H9 (cell line): ENCODE measurements around the gene DAAM2. TPM values are rescaled to one million over a fixed set of nuclear protein-coding genes. Genes with fewer than 3 reads are reported as not detected.

ENCODE experiments used
- DNase-seq: peaks from one replicate; pipeline ENCODE4 v3.0.0-alpha.2; 2017
- H2AFZ ChIP-seq: one replicate; pipeline ENCODE4 v1.6.1; 2013; ENCODE audit warnings: mild to moderate bottlenecking, low read length, control low read depth, moderate library complexity
- H2AK5ac ChIP-seq: 2 replicates; pipeline ENCODE4 v1.6.1; 2013; ENCODE audit warnings: low read length, control low read depth, mixed read lengths; ENCODE audit not compliant: insufficient read length
- H2BK120ac ChIP-seq: one replicate; pipeline ENCODE4 v1.6.1; 2013; ENCODE audit warnings: low read depth, mild to moderate bottlenecking, low read length, control low read depth, inconsistent platforms; ENCODE audit not compliant: poor library complexity, severe bottlenecking
- H2BK12ac ChIP-seq: 2 replicates; pipeline ENCODE4 v1.6.1; 2013; ENCODE audit warnings: low read length, control low read depth, mixed read lengths, low read depth; ENCODE audit not compliant: insufficient read length
- H2BK15ac ChIP-seq: 2 replicates; pipeline ENCODE4 v1.6.1; 2013; ENCODE audit warnings: low read depth, low read length, control low read depth
- H2BK20ac ChIP-seq: one replicate; pipeline ENCODE4 v1.6.1; 2013; ENCODE audit warnings: low read depth, mild to moderate bottlenecking, low read length, control low read depth, inconsistent platforms; ENCODE audit not compliant: poor library complexity, severe bottlenecking
- H2BK5ac ChIP-seq: 2 replicates; pipeline ENCODE4 v1.6.1; 2013; ENCODE audit warnings: low read length, control low read depth, mixed read lengths; ENCODE audit not compliant: insufficient read length
- H3K14ac ChIP-seq: 2 replicates; pipeline ENCODE4 v1.6.1; 2013; ENCODE audit warnings: low read length, control low read depth; ENCODE audit not compliant: insufficient read depth
- H3K18ac ChIP-seq: 2 replicates; pipeline ENCODE4 v1.6.1; 2013; ENCODE audit warnings: low read depth, mild to moderate bottlenecking, mixed read lengths, low read length, control low read depth; ENCODE audit not compliant: insufficient read length
- H3K23ac ChIP-seq: 2 replicates; pipeline ENCODE4 v1.6.1; 2013; ENCODE audit warnings: low read length, control low read depth, mixed read lengths, low read depth; ENCODE audit not compliant: insufficient read length
- H3K23me2 ChIP-seq: 2 replicates; pipeline ENCODE4 v1.6.1; 2013; ENCODE audit warnings: low read depth, mild to moderate bottlenecking, mixed read lengths, low read length, control low read depth; ENCODE audit not compliant: insufficient read length, poor library complexity, severe bottlenecking
- H3K27ac ChIP-seq: 2 replicates; pipeline ENCODE4 v1.5.1; 2013; ENCODE audit warnings: low read length, control low read depth, mixed read lengths, low read depth; ENCODE audit not compliant: insufficient read length
- H3K27me3 ChIP-seq: 2 replicates; pipeline ENCODE4 v1.6.1; 2013; ENCODE audit warnings: low read length, control low read depth, inconsistent platforms; ENCODE audit not compliant: insufficient read depth
- H3K4ac ChIP-seq: 2 replicates; pipeline ENCODE4 v1.6.1; 2013; ENCODE audit warnings: low read depth, mild to moderate bottlenecking, control low read depth, inconsistent platforms, low read length, moderate library complexity
- H3K4me1 ChIP-seq: 2 replicates; pipeline ENCODE4 v1.6.1; 2013; ENCODE audit warnings: low read length, control low read depth, inconsistent platforms; ENCODE audit not compliant: insufficient read depth
- H3K4me2 ChIP-seq: 2 replicates; pipeline ENCODE4 v1.6.1; 2013; ENCODE audit warnings: low read length, control low read depth, mixed read lengths; ENCODE audit not compliant: insufficient read length, insufficient read depth
- H3K56ac ChIP-seq: 2 replicates; pipeline ENCODE4 v1.6.1; 2013; ENCODE audit warnings: low read depth, mild to moderate bottlenecking, mixed read lengths, low read length, control low read depth; ENCODE audit not compliant: insufficient read length
- H3K79me1 ChIP-seq: 2 replicates; pipeline ENCODE4 v1.6.1; 2013; ENCODE audit warnings: low read depth, mild to moderate bottlenecking, moderate library complexity, low read length, control low read depth, inconsistent platforms; ENCODE audit not compliant: insufficient read depth, poor library complexity, severe bottlenecking
- H3K79me2 ChIP-seq: 2 replicates; pipeline ENCODE4 v1.6.1; 2013; ENCODE audit warnings: low read length, control low read depth, inconsistent platforms; ENCODE audit not compliant: insufficient read depth
- H3K9ac ChIP-seq: 2 replicates; pipeline ENCODE4 v1.6.1; 2013; ENCODE audit warnings: low read length, control low read depth, mixed read lengths; ENCODE audit not compliant: insufficient read length; ENCODE audit errors: extremely low read depth
- H3K9me3 ChIP-seq: one replicate; pipeline ENCODE4 v1.6.1; 2013; ENCODE audit warnings: low read depth, low read length, inconsistent platforms; ENCODE audit not compliant: control insufficient read depth
- H3T11ph ChIP-seq: one replicate; pipeline ENCODE4 v1.6.1; 2013; ENCODE audit warnings: mild to moderate bottlenecking, low read length, control low read depth, inconsistent platforms
- H4K20me1 ChIP-seq: one replicate; pipeline ENCODE4 v1.6.1; 2013; ENCODE audit not compliant: control insufficient read depth, insufficient read length, insufficient read depth
- H4K5ac ChIP-seq: 2 replicates; pipeline ENCODE4 v1.6.1; 2013; ENCODE audit warnings: low read depth, mild to moderate bottlenecking, mixed read lengths, low read length, control low read depth; ENCODE audit not compliant: insufficient read length
- H4K8ac ChIP-seq: replicated peaks from 2 replicates; pipeline ENCODE4 v1.6.1; 2013; ENCODE audit warnings: low read length, control low read depth, mixed read lengths, low read depth; ENCODE audit not compliant: insufficient read length
- H4K91ac ChIP-seq: 2 replicates; pipeline ENCODE4 v1.6.1; 2013; ENCODE audit warnings: low read depth, mild to moderate bottlenecking, moderate library complexity, mixed read lengths, low read length, control low read depth; ENCODE audit not compliant: insufficient read length
- H3K27ac Mint-ChIP-seq, 3 experiments: 2 replicates in 2 of 3; 3 replicates in 1 of 3; pipeline ENCODE4 v1.8.0; 2020 to 2021; ENCODE audit warnings: mixed read lengths in 3 of 3, mild to moderate bottlenecking in 1 of 3, moderate library complexity in 1 of 3
- H3K27me3 Mint-ChIP-seq: 2 replicates; pipeline ENCODE4 v1.8.0; 2021; ENCODE audit warnings: low read depth, mild to moderate bottlenecking, moderate library complexity, mixed read lengths
- H3K36me3 Mint-ChIP-seq, 3 experiments: 2 replicates in 2 of 3; 3 replicates in 1 of 3; pipeline ENCODE4 v1.8.0; 2020 to 2021; ENCODE audit warnings: low read depth in 3 of 3, mixed read lengths in 3 of 3; ENCODE audit not compliant: insufficient read depth in 1 of 3
- H3K4me1 Mint-ChIP-seq, 2 experiments: 2 replicates each; pipeline ENCODE4 v1.8.0; 2020; ENCODE audit warnings: mixed read lengths in 2 of 2
- H3K4me3 Mint-ChIP-seq, 2 experiments: 2 replicates in 1 of 2; 3 replicates in 1 of 2; pipeline ENCODE4 v1.8.0; 2020 to 2021; ENCODE audit warnings: mild to moderate bottlenecking in 2 of 2, mixed read lengths in 2 of 2, moderate library complexity in 1 of 2
- H3K9me3 Mint-ChIP-seq, 2 experiments: 2 replicates in 1 of 2; 3 replicates in 1 of 2; pipeline ENCODE4 v1.8.0; 2020; ENCODE audit warnings: mild to moderate bottlenecking in 2 of 2, mixed read lengths in 2 of 2, moderate library complexity in 1 of 2
- WGBS: extraction: QIAGEN DNeasy Blood & Tissue Kit; methylation state at CpG from one replicate; pipeline ENCODE4 v1.1.7; 2013; ENCODE audit warnings: missing lambda C conversion rate, low lambda C conversion rate, mixed read lengths; ENCODE audit not compliant: insufficient read length; ENCODE audit errors: extremely low coverage; 5-methylcytosine and 5-hydroxymethylcytosine counted together
- total RNA-seq: library from RNA; stranded (reverse); gene quantifications from 2 replicates; pipeline ENCODE4 v1.2.1, GENCODE V29; 2021
- TF ChIP-seq, protein P1 (sequence below): fragments of 200-600 bp; sonication (generic); conservative IDR thresholded peaks from 3 replicates; pipeline ENCODE4 v1.8.0; 2021; ENCODE audit warnings: antibody characterized with exemption, mild to moderate bottlenecking

The DAAM2 gene
- total RNA-seq, 1 experiment from 2014 or later = 1.1 TPM

GRCh38 chr6:39912446-39912845 is 120.3 kb downstream of the DAAM2 start:
- Histone ChIP-seq H2BK12ac (no peak overlapping the region), H3K9me3 (no peaks in the 10 kb centered on the region), H3K14ac (no peak overlapping the region), H2AFZ (no peak overlapping the region), H2BK20ac (no peak overlapping the region), H3K18ac (no peak overlapping the region), H3K79me1 (no peaks in the 10 kb centered on the region), H3T11ph (no peak overlapping the region), H3K4me1 (no peaks in the 10 kb centered on the region), H4K8ac (no peak overlapping the region), H2BK15ac (no peak overlapping the region), H3K9ac (no peak overlapping the region), H3K23ac (no peak overlapping the region), H3K27ac (no peak overlapping the region), H3K79me2 (no peaks in the 10 kb centered on the region; the same call in 1 of the 2 replicates), H2BK5ac (no peak overlapping the region), H3K23me2 (no peaks in the 10 kb centered on the region), H3K56ac (no peak overlapping the region), H4K91ac (no peak overlapping the region), H4K20me1 (no peaks in the 10 kb centered on the region), H2AK5ac (no peak overlapping the region), H3K4me2 (no peak overlapping the region), H4K5ac (no peak overlapping the region), H3K4ac (no peak overlapping the region), H3K27me3 (no peaks in the 10 kb centered on the region; the same call in 1 of the 2 replicates), H2BK120ac (no peak overlapping the region)
- Mint-ChIP-seq H3K4me3 (no peak overlapping the region), H3K9me3 (no peaks in the 10 kb centered on the region), H3K4me1 (peaks cover 5 to 12% of the 10 kb centered on the region in 2 experiments; a peak in 3 of 4 replicates), H3K27me3 (no peaks in the 10 kb centered on the region), H3K27ac (peak overlapping the region in 1 of 3 experiments; percentile 23; a peak in 1 of 7 replicates), H3K36me3 (peaks cover 19 to 34% (median 28%) of the 10 kb centered on the region in 3 experiments)
- DNase-seq = no peak
- no CpG with 5 or more reads among the region's 4 CpGs for WGBS
- TF ChIP-seq, protein P1, sequence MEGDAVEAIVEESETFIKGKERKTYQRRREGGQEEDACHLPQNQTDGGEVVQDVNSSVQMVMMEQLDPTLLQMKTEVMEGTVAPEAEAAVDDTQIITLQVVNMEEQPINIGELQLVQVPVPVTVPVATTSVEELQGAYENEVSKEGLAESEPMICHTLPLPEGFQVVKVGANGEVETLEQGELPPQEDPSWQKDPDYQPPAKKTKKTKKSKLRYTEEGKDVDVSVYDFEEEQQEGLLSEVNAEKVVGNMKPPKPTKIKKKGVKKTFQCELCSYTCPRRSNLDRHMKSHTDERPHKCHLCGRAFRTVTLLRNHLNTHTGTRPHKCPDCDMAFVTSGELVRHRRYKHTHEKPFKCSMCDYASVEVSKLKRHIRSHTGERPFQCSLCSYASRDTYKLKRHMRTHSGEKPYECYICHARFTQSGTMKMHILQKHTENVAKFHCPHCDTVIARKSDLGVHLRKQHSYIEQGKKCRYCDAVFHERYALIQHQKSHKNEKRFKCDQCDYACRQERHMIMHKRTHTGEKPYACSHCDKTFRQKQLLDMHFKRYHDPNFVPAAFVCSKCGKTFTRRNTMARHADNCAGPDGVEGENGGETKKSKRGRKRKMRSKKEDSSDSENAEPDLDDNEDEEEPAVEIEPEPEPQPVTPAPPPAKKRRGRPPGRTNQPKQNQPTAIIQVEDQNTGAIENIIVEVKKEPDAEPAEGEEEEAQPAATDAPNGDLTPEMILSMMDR = no peak
